Vagina (tissue), 2 donors: ENCODE measurements around the gene LIG1. TPM values are rescaled to one million over a fixed set of nuclear protein-coding genes. Genes with fewer than 3 reads are reported as not detected.

Experiments
- DNase-seq, 2 donors: peaks; one replicate each; pipeline ENCODE4 v3.0.0-alpha.2; 2017; ENCODE audit errors: extremely low spot score in 2 of 2
- H3K27ac ChIP-seq: fragments of 200-600 bp; sonication (generic); one replicate; pipeline ENCODE4 v1.5.1; 2019
- H3K27me3 ChIP-seq: fragments of 200-600 bp; sonication (generic); one replicate; pipeline ENCODE4 v1.5.1; 2019
- H3K36me3 ChIP-seq, 2 donors: fragments of 200-600 bp; sonication (generic); one replicate each; pipeline ENCODE4 v1.5.1; 2017 to 2019
- H3K4me1 ChIP-seq: fragments of 200-600 bp; sonication (generic); one replicate; pipeline ENCODE4 v1.5.1; 2019
- H3K4me3 ChIP-seq, 2 donors: fragments of 200-600 bp; sonication (generic); 1 replicate in 1 of 2; 2 replicates in 1 of 2; pipeline ENCODE4 v1.5.1; 2016 to 2019
- H3K9me3 ChIP-seq: fragments of 200-600 bp; sonication (generic); one replicate; pipeline ENCODE4 v1.5.1; 2019
- POLR2A ChIP-seq, 2 donors: fragments of 450-650 bp; IDR thresholded peaks; one replicate each; pipeline ENCODE4 v1.6.1; 2017; ENCODE audit warnings: antibody characterized with exemption in 2 of 2, mild to moderate bottlenecking in 2 of 2, moderate library complexity in 2 of 2
- POLR2AphosphoS5 ChIP-seq, 2 donors: sonication (generic); formaldehyde crosslinking; IDR thresholded peaks; one replicate each; pipeline ENCODE4 v1.9.0; 2017; ENCODE audit warnings: antibody characterized with exemption in 2 of 2, mild to moderate bottlenecking in 2 of 2, low read depth in 1 of 2; ENCODE audit not compliant: insufficient read depth in 1 of 2
- intact Hi-C: fragments of 100-400 bp; cut with DNase I; formaldehyde crosslinking; loops from one replicate; pipeline ENCODE4 v1.15.1; 2023
- total RNA-seq: library from RNA; depleted of rRNA; stranded (reverse); fragments of >200 nt; gene quantifications from one replicate; pipeline ENCODE4 v1.2.3, GENCODE V29; 2016
- TF ChIP-seq, protein P1 (sequence below), 3 experiments: fragments of 450-650 bp in 2 of 3; fragments of 200-600 bp in 1 of 3; sonication (generic) in 1 of 3; IDR thresholded peaks; one replicate each; pipeline ENCODE4 v1.5.1; 2017 to 2019; ENCODE audit warnings: antibody characterized with exemption in 3 of 3, mild to moderate bottlenecking in 2 of 3, moderate library complexity in 2 of 3

The LIG1 gene
- total RNA-seq, 1 donor from 2014 or later, result 10.8 TPM

DNA sequence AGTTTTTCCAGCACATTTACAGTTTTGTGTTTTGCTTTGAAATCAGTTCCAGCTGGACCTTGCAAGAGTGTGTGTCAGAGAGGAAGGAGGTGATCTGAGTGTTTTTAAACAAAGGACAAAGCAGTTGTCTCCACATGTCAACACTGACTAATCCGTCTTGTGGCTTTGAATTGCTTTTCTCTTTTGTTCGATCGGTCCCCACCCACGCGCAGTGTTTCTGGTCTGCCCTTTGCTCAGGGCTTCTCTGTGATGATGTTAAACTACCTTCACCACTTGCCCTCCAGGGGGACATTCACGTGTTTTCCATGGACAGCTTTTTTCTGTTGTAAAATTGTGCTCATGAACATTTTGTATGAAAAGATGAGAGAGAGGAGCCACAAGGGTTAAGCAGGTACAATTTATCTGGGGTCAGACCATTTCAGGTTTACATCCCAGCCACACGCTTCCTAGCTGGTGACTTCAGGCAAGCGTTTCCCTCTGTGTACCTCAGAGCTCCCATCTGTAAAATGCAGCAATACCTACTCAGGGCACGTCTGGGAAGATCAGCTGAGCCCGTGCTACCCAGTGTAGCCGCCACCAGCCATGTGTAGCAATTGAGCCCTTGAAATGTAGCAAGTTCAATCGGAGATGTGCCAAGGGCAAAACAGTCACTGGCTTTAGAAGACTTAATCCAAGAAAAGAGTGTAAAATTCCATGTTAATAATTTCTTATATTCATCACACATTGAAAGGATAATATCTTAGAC lies 46.1 kb downstream of the LIG1 start:
- intact Hi-C loops, result no loop called here
- H3K4me3 ChIP-seq, result no peak overlapping the region
- H3K4me1 ChIP-seq, result no peaks in the 10 kb centered on the region
- H3K27me3 ChIP-seq, result no peaks in the 10 kb centered on the region
- peaks cover 0 to 18% of the 10 kb centered on the region in 2 donors for H3K36me3 ChIP-seq
- H3K9me3 ChIP-seq, result no peaks in the 10 kb centered on the region
- DNase-seq, result no peak
- peak overlapping the region; percentile 44 for H3K27ac ChIP-seq
- TF ChIP-seq POLR2AphosphoS5 (IDR thresholded peaks at IDR 0.05; ENCODE audit: insufficient read depth in 1 of 2, low read depth in 1 of 2) (peak in 1 of 2 donors; percentile 59), POLR2A (IDR thresholded peaks at IDR 0.05) (no peak)
- TF ChIP-seq, protein P1, sequence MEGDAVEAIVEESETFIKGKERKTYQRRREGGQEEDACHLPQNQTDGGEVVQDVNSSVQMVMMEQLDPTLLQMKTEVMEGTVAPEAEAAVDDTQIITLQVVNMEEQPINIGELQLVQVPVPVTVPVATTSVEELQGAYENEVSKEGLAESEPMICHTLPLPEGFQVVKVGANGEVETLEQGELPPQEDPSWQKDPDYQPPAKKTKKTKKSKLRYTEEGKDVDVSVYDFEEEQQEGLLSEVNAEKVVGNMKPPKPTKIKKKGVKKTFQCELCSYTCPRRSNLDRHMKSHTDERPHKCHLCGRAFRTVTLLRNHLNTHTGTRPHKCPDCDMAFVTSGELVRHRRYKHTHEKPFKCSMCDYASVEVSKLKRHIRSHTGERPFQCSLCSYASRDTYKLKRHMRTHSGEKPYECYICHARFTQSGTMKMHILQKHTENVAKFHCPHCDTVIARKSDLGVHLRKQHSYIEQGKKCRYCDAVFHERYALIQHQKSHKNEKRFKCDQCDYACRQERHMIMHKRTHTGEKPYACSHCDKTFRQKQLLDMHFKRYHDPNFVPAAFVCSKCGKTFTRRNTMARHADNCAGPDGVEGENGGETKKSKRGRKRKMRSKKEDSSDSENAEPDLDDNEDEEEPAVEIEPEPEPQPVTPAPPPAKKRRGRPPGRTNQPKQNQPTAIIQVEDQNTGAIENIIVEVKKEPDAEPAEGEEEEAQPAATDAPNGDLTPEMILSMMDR (IDR thresholded peaks at IDR 0.05), result no peak

DNA sequence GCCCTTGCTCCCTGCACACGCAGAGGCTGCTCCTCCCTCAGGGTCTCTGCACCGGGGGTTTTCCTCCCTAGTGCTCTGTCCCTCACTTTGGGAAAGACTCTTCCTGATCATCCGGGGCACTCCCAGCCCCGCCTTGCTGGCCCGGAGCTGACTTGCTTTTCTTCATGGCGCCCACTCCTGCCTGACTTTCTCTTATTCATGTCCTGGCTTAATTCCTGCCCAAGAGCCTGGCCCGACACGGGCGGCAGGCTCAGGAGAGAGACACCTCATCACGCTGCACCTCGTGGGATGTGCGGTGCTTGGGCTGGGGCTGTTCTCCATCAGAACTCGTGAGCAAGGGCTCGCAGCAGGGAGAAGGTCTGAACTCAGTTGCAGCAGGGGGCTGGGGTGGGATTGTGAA lies 47.7 kb downstream of the LIG1 start:
- no peak for DNase-seq
- H3K4me1 ChIP-seq, result no peaks in the 10 kb centered on the region
- no peaks in the 10 kb centered on the region for H3K9me3 ChIP-seq
- H3K27me3 ChIP-seq, result no peaks in the 10 kb centered on the region
- intact Hi-C loops, result no loop called here
- H3K36me3 ChIP-seq, result peaks cover 0 to 5% of the 10 kb centered on the region in 2 donors
- TF ChIP-seq POLR2AphosphoS5 (IDR thresholded peaks at IDR 0.05; ENCODE audit: insufficient read depth in 1 of 2, low read depth in 1 of 2) (no peak), POLR2A (IDR thresholded peaks at IDR 0.05) (no peak)
- TF ChIP-seq, protein P1 (IDR thresholded peaks at IDR 0.05), result no peak
- H3K27ac ChIP-seq, result peak overlapping the region; percentile 33
- H3K4me3 ChIP-seq, result no peak overlapping the region

DNA sequence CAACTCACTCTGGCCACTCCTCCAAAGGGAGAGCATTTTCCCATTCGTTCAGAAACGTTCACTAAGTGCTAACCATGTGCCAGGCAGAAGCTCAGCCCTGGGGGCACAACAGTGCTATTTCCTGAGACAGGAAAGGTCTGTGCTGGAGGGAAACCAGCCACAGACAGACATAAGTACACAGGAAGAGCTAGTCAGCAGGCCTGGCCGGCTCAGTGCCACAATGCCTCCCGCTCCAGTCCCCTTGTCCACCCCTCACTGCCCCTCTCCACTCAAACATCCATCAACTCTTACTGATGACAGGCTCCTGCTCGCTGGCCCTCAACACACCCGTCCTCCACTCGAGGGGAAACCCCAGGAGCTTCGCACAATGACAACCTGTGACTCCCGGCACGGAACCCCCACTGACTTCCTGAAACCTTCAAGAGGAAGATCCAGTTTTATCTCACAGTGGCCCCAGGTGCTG lies 48.2 kb downstream of the LIG1 start:
- no peaks in the 10 kb centered on the region for H3K27me3 ChIP-seq
- H3K27ac ChIP-seq, result peak overlapping the region; percentile 33
- no peaks in the 10 kb centered on the region for H3K36me3 ChIP-seq
- no peak overlapping the region for H3K4me3 ChIP-seq
- TF ChIP-seq POLR2AphosphoS5 (IDR thresholded peaks at IDR 0.05; ENCODE audit: insufficient read depth in 1 of 2, low read depth in 1 of 2) (peak in 1 of 2 donors; percentile 66), POLR2A (IDR thresholded peaks at IDR 0.05) (no peak)
- TF ChIP-seq, protein P1 (IDR thresholded peaks at IDR 0.05), result no peak
- no peaks in the 10 kb centered on the region for H3K9me3 ChIP-seq
- intact Hi-C loops, result no loop called here
- no peak for DNase-seq
- H3K4me1 ChIP-seq, result no peaks in the 10 kb centered on the region

DNA sequence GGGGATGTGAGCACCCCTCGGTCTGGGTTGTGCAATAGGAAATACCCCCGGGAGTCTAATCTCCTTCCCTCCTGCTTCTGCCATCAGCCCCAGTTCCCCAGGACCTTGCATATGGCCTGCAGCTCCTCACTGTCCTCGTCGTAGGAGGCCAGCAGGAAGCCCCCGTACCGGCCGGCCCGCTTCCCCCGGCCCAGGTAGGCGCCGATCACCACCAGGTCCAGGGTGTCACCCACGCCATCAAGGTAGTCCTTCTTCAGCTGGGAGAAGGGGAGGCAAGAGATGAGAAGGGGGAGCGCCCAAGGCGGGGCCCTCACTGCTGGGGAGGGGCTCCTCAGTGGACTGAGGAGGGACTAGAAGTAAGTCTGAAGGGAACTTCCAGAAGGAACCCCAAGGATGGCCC lies 49.1 kb downstream of the LIG1 start:
- H3K27ac ChIP-seq, result no peak overlapping the region
- H3K9me3 ChIP-seq, result no peaks in the 10 kb centered on the region
- no peak for DNase-seq
- no peak overlapping the region for H3K4me3 ChIP-seq
- H3K36me3 ChIP-seq, result no peaks in the 10 kb centered on the region
- no peaks in the 10 kb centered on the region for H3K4me1 ChIP-seq
- TF ChIP-seq POLR2AphosphoS5 (IDR thresholded peaks at IDR 0.05; ENCODE audit: insufficient read depth in 1 of 2, low read depth in 1 of 2) (no peak), POLR2A (IDR thresholded peaks at IDR 0.05) (no peak)
- TF ChIP-seq, protein P1 (IDR thresholded peaks at IDR 0.05), result no peak
- intact Hi-C loops, result no loop called here
- no peaks in the 10 kb centered on the region for H3K27me3 ChIP-seq

DNA sequence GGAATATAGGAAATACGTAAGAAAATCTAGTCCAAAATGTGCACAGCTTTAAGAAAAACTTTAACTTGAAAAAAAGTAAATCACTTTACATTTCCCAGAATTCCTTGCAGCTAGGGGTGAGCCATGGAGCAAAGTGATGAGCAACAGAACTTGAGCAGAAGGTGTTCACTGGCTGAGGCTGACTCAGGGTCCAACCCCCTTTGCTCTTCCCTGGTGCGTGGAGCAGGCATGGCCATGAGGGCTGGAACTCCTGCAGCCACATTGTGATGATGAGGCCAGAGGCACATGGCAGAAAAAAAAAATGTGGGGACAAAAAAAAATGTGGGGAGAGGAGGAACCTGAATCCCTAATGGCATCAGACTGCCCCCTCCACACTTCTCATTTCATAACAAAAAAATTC lies 49.6 kb downstream of the LIG1 start:
- no peak for DNase-seq
- Histone ChIP-seq H3K27me3 (no peaks in the 10 kb centered on the region), H3K27ac (no peak overlapping the region), H3K4me1 (no peaks in the 10 kb centered on the region), H3K36me3 (no peaks in the 10 kb centered on the region), H3K9me3 (no peaks in the 10 kb centered on the region), H3K4me3 (no peak overlapping the region)
- TF ChIP-seq POLR2A (IDR thresholded peaks at IDR 0.05) (no peak), POLR2AphosphoS5 (IDR thresholded peaks at IDR 0.05; ENCODE audit: insufficient read depth in 1 of 2, low read depth in 1 of 2) (no peak)
- TF ChIP-seq, protein P1 (IDR thresholded peaks at IDR 0.05), result no peak
- intact Hi-C loops, result no loop called here
